ENCODE results near the gene APC2.

Gene APC2

DNA sequence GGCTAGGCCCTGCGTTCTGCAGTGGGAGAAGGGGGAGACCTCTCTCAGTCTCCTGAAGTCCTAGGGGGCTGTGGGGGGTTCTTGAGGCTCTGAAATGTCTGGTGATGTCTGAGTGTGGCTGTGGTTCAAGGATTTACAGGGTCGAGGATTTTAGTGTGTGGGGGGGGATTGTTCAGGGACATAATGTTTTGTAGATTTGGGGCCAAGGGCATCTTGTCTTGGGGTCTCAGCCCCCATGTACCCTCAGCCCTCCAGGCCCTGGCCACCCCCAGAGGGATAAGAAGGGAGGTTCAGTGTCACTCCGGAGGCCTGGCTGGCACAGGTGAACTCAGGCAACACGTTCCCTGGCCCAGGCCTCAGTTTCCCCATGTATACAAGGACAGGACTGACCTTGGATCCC is 2.4 kb upstream of the APC2 start:
- H3K4me3 ChIP-seq (ENCODE audit: control insufficient read depth, low read depth, low read length) = no peak overlapping the region
- TF ChIP-seq, protein P1, sequence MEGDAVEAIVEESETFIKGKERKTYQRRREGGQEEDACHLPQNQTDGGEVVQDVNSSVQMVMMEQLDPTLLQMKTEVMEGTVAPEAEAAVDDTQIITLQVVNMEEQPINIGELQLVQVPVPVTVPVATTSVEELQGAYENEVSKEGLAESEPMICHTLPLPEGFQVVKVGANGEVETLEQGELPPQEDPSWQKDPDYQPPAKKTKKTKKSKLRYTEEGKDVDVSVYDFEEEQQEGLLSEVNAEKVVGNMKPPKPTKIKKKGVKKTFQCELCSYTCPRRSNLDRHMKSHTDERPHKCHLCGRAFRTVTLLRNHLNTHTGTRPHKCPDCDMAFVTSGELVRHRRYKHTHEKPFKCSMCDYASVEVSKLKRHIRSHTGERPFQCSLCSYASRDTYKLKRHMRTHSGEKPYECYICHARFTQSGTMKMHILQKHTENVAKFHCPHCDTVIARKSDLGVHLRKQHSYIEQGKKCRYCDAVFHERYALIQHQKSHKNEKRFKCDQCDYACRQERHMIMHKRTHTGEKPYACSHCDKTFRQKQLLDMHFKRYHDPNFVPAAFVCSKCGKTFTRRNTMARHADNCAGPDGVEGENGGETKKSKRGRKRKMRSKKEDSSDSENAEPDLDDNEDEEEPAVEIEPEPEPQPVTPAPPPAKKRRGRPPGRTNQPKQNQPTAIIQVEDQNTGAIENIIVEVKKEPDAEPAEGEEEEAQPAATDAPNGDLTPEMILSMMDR (IDR thresholded peaks at IDR 0.05; ENCODE audit: control insufficient read depth, insufficient read depth, low read depth, low read length, missing control alignments) = no peak

DNA sequence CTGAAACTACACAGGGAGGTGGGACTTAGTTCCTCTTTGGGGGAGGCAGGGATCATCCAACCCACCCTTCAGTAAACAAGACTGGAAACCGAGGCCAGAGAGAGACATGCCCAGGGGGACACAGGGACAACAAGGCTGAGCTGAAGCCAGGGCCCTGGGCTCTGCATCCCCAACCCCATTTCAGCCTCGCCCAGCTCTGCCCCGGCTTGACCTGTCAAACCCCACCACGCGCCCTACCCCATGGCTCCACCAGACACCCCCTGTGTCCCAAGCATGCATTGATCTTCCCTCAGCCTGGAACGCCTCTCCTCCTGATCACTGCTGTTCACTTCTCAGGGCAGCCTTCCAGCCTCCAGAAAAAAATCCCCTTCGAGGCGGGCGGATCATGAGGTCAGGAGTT is 2.0 kb upstream of the APC2 start:
- TF ChIP-seq, protein P1 (IDR thresholded peaks at IDR 0.05; ENCODE audit: control insufficient read depth, insufficient read depth, low read depth, low read length, missing control alignments) = no peak
- DNase-seq (ENCODE audit: low read depth) = no peak

More for the DNA sequence above, 2.4 kb upstream of the APC2 start:
- DNase-seq (ENCODE audit: low read depth) = no peak

DNA sequence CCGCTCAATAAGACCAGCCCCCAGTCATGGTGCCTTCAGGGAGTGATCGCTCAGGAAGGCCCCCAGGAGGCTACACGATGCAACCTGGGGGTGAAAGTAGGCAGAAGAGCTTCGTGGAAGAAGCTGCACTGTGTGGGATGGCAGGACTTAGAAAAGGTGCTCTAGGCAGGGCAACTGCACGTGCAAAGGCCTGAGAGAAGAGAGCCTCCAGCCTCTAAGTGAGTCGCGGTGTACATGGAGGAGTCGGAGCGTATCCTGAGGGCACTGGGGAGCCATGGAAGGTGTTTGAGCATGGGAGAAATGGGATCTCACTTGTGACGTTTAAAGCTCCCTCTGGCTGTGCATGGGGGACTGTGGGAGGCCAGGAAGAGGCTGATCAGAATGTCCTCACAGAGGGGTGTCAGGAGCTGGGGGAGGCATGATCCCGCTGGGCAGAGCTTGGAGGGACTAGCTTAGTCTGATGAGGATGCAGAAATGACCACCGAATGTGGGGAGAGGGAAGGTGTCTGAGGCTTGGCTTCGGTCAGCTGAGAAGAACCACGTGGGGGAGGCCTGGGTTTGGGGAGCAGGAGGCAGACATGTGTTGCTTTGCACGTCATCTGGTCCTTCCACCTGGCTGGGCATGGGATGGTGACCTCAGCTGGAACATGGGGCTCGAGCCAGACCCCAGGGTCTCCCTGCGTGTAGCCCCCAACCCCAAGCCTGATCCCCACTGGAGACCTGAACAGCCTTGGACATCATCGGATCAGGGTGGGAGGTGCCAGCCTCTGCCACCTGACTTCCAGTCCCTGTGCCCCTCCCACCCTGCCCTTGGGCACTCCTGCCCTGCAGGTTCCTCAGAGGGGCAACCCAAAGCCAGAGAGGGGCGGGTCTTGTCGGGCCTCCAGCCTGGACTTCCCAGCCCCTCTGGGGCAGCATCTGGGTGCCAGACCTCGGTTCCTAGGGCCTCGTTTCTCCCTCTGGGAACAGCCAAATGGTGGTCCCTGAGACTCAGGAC is 1.1 kb downstream of the APC2 start:
- no peak for DNase-seq (ENCODE audit: low read depth)
- TF ChIP-seq, protein P1 (IDR thresholded peaks at IDR 0.05; ENCODE audit: control insufficient read depth, insufficient read depth, low read depth, low read length, missing control alignments) = no peak
- no peak overlapping the region for H3K4me3 ChIP-seq (ENCODE audit: control insufficient read depth, low read depth, low read length)

More for the DNA sequence above, 2.0 kb upstream of the APC2 start:
- no peak overlapping the region for H3K4me3 ChIP-seq (ENCODE audit: control insufficient read depth, low read depth, low read length)

DNA sequence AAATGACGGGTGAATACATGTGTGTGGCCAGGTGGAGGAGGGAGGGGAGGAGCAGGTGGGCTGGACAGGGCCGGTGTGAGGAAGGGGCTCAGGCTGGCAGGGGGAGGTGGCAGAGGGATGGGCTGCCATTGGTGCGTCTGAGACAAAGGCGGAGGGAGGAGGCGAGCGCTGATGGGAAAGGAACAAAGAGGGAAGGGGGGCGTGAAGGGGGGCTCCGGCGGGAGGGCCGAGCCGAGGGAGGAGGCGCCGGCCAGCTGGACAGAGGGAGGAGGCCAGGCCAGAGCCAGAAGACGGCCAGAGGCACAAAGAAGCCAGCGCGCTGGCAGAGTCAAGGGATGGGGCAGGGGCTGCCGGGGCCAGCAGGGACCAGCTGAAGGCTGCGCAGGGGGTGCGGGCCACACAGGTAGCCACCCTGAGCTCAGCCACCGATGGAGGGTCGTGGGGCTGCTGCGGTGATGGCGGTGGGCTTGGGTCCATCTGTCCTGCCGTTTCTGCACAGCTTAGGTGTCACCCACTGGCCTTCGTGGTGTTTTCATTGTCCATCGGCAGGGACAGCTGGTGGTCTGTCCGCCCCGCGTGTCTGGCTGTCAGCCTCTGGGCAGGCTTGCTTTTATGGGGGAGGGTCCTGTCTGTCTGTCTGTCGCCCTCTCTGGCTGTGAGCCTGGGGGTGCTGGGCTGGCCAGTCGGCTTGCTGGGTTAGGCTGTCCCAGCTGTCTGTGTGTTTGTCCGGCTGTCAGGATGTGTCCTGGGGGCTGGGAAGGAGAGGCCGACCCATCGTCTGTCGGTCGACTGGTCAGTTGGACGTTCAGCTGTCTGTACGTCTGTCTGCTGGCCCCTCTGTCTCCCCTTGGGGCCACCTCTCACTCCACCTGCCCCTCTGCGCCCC is 2.2 kb downstream of the APC2 start:
- TF ChIP-seq, protein P1 (IDR thresholded peaks at IDR 0.05; ENCODE audit: control insufficient read depth, insufficient read depth, low read depth, low read length, missing control alignments) = no peak
- no peak overlapping the region for H3K4me3 ChIP-seq (ENCODE audit: control insufficient read depth, low read depth, low read length)
- DNase-seq (ENCODE audit: low read depth) = no peak

DNA sequence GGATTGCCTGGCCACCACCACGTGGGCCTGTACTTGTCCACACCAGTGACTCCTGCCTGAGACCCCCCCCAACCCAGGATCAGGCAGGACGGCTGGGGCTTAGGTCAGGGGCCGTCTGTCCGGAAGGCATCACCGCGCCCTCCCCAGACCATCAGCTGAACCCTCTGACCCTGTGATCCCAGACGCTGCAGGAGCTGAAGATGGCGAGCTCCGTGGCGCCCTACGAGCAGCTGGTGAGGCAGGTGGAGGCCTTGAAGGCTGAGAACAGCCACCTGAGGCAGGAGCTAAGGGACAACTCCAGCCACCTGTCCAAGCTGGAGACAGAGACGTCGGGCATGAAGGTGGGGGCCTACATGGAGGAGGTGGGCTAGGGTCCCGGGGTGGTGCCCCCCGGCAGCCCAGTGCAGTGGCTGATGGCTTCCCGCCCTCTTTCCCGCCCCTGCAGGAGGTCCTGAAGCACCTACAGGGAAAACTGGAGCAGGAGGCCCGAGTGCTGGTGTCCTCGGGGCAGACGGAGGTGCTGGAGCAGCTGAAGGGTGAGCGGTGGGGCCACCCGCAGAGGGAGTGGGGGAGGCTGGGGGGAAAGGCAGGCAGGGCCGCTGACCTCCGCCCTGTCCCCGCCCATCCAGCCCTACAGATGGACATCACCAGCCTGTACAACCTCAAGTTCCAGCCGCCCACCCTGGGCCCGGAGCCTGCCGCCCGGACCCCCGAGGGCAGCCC is 3.0 kb downstream of the APC2 start:
- no peak overlapping the region for H3K4me3 ChIP-seq (ENCODE audit: control insufficient read depth, low read depth, low read length)
- DNase-seq (ENCODE audit: low read depth) = no peak
- TF ChIP-seq, protein P1 (IDR thresholded peaks at IDR 0.05; ENCODE audit: control insufficient read depth, insufficient read depth, low read depth, low read length, missing control alignments) = no peak
